NK-92 (cell line): Measurements from ENCODE around the gene TRAF5.
"Not testable (repeated sequence)": the region's sequence is repeated elsewhere in the genome, so short reads cannot be mapped to it uniquely, and the experiment has no call there.

ENCODE experiments used
- DNase-seq: peaks from one replicate; lab custom pipeline; 2025; ENCODE audit not compliant: unreplicated experiment; lab: John Stamatoyannopoulos, UW

Gene TRAF5

GRCh38 chr1:211416628-211417323, 90.1 kb downstream of the TRAF5 start:
- DNase-seq, result not testable (repeated sequence)

GRCh38 chr1:211420389-211420788, 93.8 kb downstream of the TRAF5 start:
- DNase-seq, result no peak

- DNase-seq, result no peak
Measured at GRCh38 chr1:211420845-211421454, 94.3 kb downstream of the TRAF5 start.

GRCh38 chr1:211424018-211424417, 97.4 kb downstream of the TRAF5 start:
- no peak for DNase-seq
